Nephron (organoid): ENCODE data around the gene HSPA12B.
A peak's percentile ranks its signal among the peaks of the same experiment; 100 is the strongest.

Experiments
- H3K27ac Mint-ChIP-seq, 3 experiments: 2 replicates each; pipeline ENCODE4 v1.8.0; 2020; ENCODE audit warnings: mixed read lengths in 3 of 3, mild to moderate bottlenecking in 2 of 3, moderate library complexity in 1 of 3
- H3K27me3 Mint-ChIP-seq: 2 replicates; pipeline ENCODE4 v1.8.0; 2021; ENCODE audit warnings: low read depth, mild to moderate bottlenecking, moderate library complexity, mixed read lengths
- H3K36me3 Mint-ChIP-seq: 2 replicates; pipeline ENCODE4 v1.8.0; 2020; ENCODE audit warnings: low read depth, mixed read lengths
- H3K4me1 Mint-ChIP-seq: 2 replicates; pipeline ENCODE4 v1.8.0; 2020; ENCODE audit warnings: mixed read lengths
- H3K4me3 Mint-ChIP-seq, 3 experiments: 2 replicates each; pipeline ENCODE4 v1.8.0; 2020; ENCODE audit warnings: mild to moderate bottlenecking in 3 of 3, mixed read lengths in 3 of 3, moderate library complexity in 2 of 3
- H3K9me3 Mint-ChIP-seq: 2 replicates; pipeline ENCODE4 v1.8.0; 2020; ENCODE audit warnings: mixed read lengths
- CTCF ChIP-seq, 3 experiments: fragments of 200-600 bp; sonication (generic); IDR thresholded peaks; one replicate each; pipeline ENCODE4 v1.5.0; 2021; ENCODE audit warnings: antibody characterized with exemption in 3 of 3; ENCODE audit not compliant: unreplicated experiment in 3 of 3

The HSPA12B gene

GRCh38 chr20:3758566-3758965 lies 26.1 kb downstream of the HSPA12B start:
- H3K27ac Mint-ChIP-seq = no peak overlapping the region
- H3K36me3 Mint-ChIP-seq = peaks cover 17% of the 10 kb centered on the region
- H3K4me1 Mint-ChIP-seq = peaks cover 17% of the 10 kb centered on the region
- no peaks in the 10 kb centered on the region for H3K9me3 Mint-ChIP-seq
- no peaks in the 10 kb centered on the region for H3K27me3 Mint-ChIP-seq
- no peak overlapping the region for H3K4me3 Mint-ChIP-seq
- no peak for TF ChIP-seq CTCF (IDR thresholded peaks at IDR 0.05; ENCODE audit: unreplicated experiment in 3 of 3)

DNA sequence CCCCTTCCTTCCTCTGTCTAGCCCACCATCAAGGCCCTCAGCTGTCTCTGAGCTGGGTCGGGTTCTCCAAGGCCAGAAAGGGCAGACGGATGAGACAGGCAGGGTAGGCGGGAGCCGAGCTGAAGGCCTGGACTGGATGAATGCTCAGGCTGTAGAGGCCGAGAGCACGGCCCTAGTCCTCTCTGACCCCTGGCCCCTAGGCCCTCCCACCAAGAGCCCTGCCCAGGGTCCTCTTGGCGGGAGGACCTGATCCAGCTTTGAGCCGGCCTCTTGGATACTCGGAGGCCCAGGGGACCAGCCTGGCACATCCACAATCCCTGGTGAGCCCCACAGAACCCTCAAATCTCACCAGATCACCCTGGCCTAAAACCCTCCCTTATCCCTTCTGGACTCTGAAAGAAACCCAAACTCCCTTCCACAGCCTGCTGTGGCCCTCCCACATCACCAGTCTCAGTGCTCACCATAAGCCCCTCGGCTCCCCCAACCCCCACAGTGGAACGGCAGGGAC lies 26.9 kb downstream of the HSPA12B start:
- H3K27me3 Mint-ChIP-seq = no peaks in the 10 kb centered on the region
- H3K36me3 Mint-ChIP-seq = peaks cover 17% of the 10 kb centered on the region
- H3K4me1 Mint-ChIP-seq = peaks cover 20% of the 10 kb centered on the region
- no peak for TF ChIP-seq CTCF (IDR thresholded peaks at IDR 0.05; ENCODE audit: unreplicated experiment in 3 of 3)
- peak overlapping the region in 1 of 3 experiments; percentile 21 for H3K27ac Mint-ChIP-seq
- no peak overlapping the region for H3K4me3 Mint-ChIP-seq
- no peaks in the 10 kb centered on the region for H3K9me3 Mint-ChIP-seq

DNA sequence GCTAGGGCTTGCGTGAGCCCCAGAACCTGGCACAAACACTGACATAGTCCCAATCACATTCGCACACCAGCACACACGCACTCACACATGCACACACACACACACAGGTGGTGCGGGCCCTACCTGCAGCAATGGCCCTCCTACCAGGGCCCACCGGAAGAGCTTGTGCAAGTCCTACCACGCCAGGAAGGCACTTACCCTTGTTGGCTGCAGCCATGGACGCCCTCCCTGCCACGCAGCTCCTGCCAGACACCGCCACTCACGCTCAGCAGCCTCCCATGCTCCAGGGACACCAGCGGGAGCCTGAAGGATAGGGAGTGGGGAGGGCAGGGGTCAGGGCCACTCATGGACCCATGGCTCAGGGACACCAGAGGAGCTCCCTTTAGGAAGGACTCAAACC lies 27.4 kb downstream of the HSPA12B start:
- no peak for TF ChIP-seq CTCF (IDR thresholded peaks at IDR 0.05; ENCODE audit: unreplicated experiment in 3 of 3)

DNA sequence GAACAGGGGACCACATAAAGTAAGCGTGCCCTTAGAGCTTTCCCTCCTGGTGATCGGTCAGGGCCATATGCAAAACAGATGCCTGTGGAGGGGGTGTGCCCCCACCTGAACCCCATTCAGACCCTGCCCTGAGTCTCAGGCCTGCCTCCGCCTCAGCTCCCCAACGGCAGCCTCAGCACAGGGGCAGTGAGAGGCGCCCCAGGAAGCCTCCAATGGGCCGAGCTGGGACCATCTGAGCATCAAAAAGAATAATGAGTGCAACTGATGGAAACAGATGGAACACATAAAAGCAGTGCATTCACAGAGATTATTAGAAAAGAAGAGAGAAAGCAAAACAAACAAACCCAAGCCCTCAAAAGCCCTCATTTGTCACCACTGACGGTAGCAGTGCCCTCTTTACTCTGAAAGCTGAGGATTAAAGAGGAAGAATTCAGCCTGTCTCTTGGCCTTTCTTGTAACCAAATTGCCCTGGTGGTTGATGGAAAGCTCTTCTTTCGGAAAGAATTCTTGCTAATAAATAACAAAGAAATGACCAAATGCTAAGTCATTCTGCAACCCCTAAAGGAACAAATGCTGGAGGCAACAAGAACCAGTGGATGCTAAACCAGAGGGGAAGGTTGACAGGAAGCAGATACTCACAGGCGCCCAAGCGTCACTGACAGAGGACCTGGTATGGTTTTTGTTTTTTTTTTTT lies 28.3 kb downstream of the HSPA12B start:
- no peak for TF ChIP-seq CTCF (IDR thresholded peaks at IDR 0.05; ENCODE audit: unreplicated experiment in 3 of 3)
- no peaks in the 10 kb centered on the region for H3K27me3 Mint-ChIP-seq

More for the DNA sequence above, 27.4 kb downstream of the HSPA12B start:
- peak overlapping the region in 1 of 3 experiments; percentile 21 for H3K27ac Mint-ChIP-seq
- H3K4me3 Mint-ChIP-seq = no peak overlapping the region
- H3K36me3 Mint-ChIP-seq = peaks cover 13% of the 10 kb centered on the region
- H3K27me3 Mint-ChIP-seq = no peaks in the 10 kb centered on the region
- H3K9me3 Mint-ChIP-seq = no peaks in the 10 kb centered on the region
- H3K4me1 Mint-ChIP-seq = peaks cover 22% of the 10 kb centered on the region

GRCh38 chr20:3763671-3764601 lies 31.5 kb downstream of the HSPA12B start:
- Mint-ChIP-seq H3K4me3 (peak overlapping the region in 2 of 3 experiments; percentile 9 to 53), H3K27ac (peak overlapping the region in 2 of 3 experiments; percentile 35 to 40), H3K4me1 (peaks cover 45% of the 10 kb centered on the region), H3K36me3 (peaks cover 4% of the 10 kb centered on the region), H3K27me3 (no peaks in the 10 kb centered on the region), H3K9me3 (no peaks in the 10 kb centered on the region)
- no peak for TF ChIP-seq CTCF (IDR thresholded peaks at IDR 0.05; ENCODE audit: unreplicated experiment in 3 of 3)

More for the DNA sequence above, 28.3 kb downstream of the HSPA12B start:
- peaks cover 13% of the 10 kb centered on the region for H3K36me3 Mint-ChIP-seq
- H3K4me1 Mint-ChIP-seq = peaks cover 30% of the 10 kb centered on the region
- peak overlapping the region in 2 of 3 experiments; percentile 43 for H3K4me3 Mint-ChIP-seq
- no peaks in the 10 kb centered on the region for H3K9me3 Mint-ChIP-seq
- peak overlapping the region; percentile 75 to 78 (median 77) for H3K27ac Mint-ChIP-seq
